BE2C (cell line): ENCODE measurements around the gene MYBL2.

ENCODE experiments used
- DNase-seq: peaks from one replicate; pipeline ENCODE4 v3.0.0-alpha.2; 2020
- H3K27me3 ChIP-seq: fragments of 250-450 bp; sonication (Bioruptor Pico); 2 replicates; pipeline ENCODE4 v1.5.1; 2020; ENCODE audit warnings: mild to moderate bottlenecking
- H3K36me3 ChIP-seq: fragments of 250-450 bp; sonication (Bioruptor Pico); 2 replicates; pipeline ENCODE4 v1.5.1; 2020; ENCODE audit warnings: mild to moderate bottlenecking
- H3K4me1 ChIP-seq: fragments of 250-450 bp; sonication (Bioruptor Pico); 2 replicates; pipeline ENCODE4 v1.5.1; 2020
- H3K4me3 ChIP-seq: 2 replicates; pipeline ENCODE4 v1.5.1; 2011; ENCODE audit warnings: low read depth, low read length
- H3K9me3 ChIP-seq: fragments of 250-450 bp; sonication (Bioruptor Pico); 2 replicates; pipeline ENCODE4 v1.5.1; 2020
- TF ChIP-seq, protein P1 (sequence below): IDR thresholded peaks from 2 replicates; pipeline ENCODE4 v1.5.1; 2012; ENCODE audit warnings: mild to moderate bottlenecking, low read depth, low read length

Gene MYBL2

DNA sequence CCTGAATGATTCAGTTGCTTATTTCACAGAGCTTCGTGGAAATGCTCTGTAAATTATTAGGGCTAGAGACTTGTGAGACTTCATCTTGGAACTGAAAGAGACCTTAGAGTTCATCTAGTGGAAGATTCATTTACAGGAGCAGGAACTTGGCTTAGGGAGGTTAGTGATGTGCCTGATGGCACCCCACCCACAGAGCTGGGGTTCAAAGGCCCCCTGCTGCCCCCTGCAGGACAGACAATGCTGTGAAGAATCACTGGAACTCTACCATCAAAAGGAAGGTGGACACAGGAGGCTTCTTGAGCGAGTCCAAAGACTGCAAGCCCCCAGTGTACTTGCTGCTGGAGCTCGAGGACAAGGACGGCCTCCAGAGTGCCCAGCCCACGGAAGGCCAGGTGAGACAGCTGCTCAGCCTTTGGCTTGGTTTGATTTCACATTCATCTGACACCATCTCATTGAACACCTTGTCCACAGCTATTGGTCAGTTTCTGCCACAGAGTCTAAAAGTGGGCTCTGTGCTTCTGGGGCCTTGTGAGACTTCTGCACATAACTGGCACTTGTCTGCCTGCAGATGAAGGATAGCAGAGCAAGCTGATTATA, 25.1 kb downstream of the MYBL2 start:
- Histone ChIP-seq H3K4me3 (no peak overlapping the region), H3K9me3 (no peaks in the 10 kb centered on the region), H3K4me1 (no peaks in the 10 kb centered on the region), H3K27me3 (no peaks in the 10 kb centered on the region), H3K36me3 (peaks cover 17% of the 10 kb centered on the region)
- TF ChIP-seq, protein P1, sequence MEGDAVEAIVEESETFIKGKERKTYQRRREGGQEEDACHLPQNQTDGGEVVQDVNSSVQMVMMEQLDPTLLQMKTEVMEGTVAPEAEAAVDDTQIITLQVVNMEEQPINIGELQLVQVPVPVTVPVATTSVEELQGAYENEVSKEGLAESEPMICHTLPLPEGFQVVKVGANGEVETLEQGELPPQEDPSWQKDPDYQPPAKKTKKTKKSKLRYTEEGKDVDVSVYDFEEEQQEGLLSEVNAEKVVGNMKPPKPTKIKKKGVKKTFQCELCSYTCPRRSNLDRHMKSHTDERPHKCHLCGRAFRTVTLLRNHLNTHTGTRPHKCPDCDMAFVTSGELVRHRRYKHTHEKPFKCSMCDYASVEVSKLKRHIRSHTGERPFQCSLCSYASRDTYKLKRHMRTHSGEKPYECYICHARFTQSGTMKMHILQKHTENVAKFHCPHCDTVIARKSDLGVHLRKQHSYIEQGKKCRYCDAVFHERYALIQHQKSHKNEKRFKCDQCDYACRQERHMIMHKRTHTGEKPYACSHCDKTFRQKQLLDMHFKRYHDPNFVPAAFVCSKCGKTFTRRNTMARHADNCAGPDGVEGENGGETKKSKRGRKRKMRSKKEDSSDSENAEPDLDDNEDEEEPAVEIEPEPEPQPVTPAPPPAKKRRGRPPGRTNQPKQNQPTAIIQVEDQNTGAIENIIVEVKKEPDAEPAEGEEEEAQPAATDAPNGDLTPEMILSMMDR, result peak; percentile 80
- DNase-seq, result peak; percentile 77

DNA sequence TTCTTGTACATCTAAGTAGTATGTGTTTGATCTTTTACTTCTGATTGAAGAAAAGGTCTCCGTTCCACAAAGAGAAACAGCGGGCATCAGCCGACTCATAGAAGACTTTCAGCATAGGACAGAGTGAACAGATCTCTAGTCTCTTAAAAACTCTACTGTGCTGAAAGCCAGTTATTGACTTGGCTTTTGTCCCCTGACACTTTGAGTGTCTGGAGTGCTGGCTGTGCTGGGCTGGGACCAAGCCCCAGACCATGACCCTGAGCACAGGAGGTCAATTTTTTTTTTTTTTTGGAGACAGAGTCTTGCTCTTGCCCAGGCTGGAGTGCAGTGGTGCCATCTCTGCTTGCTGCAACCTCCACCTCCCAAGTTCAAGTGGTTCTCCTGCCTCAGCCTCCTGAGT, 27.8 kb downstream of the MYBL2 start:
- Histone ChIP-seq H3K4me1 (no peaks in the 10 kb centered on the region), H3K4me3 (no peak overlapping the region), H3K36me3 (peaks cover 10% of the 10 kb centered on the region), H3K27me3 (no peaks in the 10 kb centered on the region), H3K9me3 (no peaks in the 10 kb centered on the region)
- no peak for DNase-seq
- TF ChIP-seq, protein P1, result no peak

DNA sequence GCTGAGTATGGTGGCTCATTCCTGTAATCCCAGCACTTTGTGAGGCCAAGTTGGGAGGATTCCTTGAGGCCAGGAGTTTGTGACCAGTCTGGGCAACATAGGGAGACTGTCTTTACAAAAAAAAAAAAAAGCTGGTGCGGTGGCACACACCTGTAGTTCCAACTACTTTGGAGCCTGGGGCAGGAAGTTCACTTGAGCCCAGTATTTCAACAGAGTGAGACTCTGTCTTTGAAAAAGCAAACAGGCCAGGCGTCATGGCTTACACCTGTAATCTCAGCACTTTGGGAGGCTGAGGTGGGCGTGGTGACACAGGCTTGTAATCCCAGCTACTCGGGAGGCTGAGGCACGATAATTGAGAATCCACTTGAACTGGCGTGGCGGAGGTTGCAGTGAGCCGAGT, 28.7 kb downstream of the MYBL2 start:
- no peak for DNase-seq
- H3K4me1 ChIP-seq, result no peaks in the 10 kb centered on the region
- peaks cover 18% of the 10 kb centered on the region for H3K36me3 ChIP-seq
- TF ChIP-seq, protein P1, result no peak
- H3K4me3 ChIP-seq, result no peak overlapping the region
- H3K27me3 ChIP-seq, result no peaks in the 10 kb centered on the region
- H3K9me3 ChIP-seq, result no peaks in the 10 kb centered on the region

DNA sequence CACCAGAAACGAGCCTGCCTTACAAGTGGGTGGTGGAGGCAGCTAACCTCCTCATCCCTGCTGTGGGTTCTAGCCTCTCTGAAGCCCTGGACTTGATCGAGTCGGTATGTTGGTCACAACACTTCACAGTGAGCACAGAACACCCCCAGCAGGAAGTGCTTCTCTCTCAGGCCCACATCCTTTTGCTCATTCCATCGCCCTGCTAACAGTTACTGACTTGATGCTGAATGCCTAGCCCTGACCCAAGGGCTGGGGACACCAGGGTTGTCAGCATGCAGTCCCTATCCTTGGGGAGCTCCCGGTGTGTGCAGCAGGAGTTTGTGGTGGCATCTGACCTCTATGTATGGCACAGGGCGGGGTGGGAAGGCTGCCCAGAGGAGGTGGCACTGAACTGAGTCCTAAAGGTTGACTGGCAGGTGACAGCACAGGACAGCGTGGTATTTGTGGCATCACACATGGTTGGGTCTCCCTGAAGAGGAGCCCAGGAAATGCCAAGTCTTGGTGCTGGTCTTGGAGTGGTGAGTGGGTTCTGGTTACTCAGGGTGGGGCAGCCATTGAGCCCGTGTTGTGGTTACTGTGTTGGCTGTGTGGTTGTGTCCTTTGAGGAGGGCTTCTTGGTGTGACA, 33.1 kb downstream of the MYBL2 start:
- DNase-seq, result no peak
- no peaks in the 10 kb centered on the region for H3K4me1 ChIP-seq
- no peak overlapping the region for H3K4me3 ChIP-seq
- TF ChIP-seq, protein P1, result no peak
- no peaks in the 10 kb centered on the region for H3K9me3 ChIP-seq
- H3K36me3 ChIP-seq, result peaks cover 42% of the 10 kb centered on the region
- H3K27me3 ChIP-seq, result no peaks in the 10 kb centered on the region

DNA sequence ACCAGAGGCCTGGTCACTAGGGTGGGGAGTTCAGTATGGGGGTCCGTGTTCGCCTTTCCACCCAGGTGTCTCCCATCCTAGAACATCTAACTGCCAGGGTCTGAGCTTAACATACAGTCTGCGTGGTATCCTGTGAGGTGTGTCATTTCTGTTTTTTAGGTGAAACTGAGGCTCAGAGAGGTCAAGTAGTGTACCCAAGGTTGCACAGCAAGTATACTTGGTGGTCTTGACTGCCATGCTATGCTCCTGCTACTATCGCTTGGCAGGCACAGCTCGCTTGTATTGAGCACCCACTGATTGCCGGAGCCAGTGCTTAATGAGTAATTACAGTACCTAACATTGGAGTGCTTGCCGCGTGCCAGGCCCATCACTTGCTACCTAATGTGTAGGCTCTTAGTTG, 33.7 kb downstream of the MYBL2 start:
- H3K9me3 ChIP-seq, result no peaks in the 10 kb centered on the region
- H3K4me1 ChIP-seq, result no peaks in the 10 kb centered on the region
- H3K27me3 ChIP-seq, result no peaks in the 10 kb centered on the region
- TF ChIP-seq, protein P1, result no peak
- H3K36me3 ChIP-seq, result peaks cover 45% of the 10 kb centered on the region
- no peak for DNase-seq
- H3K4me3 ChIP-seq, result no peak overlapping the region

DNA sequence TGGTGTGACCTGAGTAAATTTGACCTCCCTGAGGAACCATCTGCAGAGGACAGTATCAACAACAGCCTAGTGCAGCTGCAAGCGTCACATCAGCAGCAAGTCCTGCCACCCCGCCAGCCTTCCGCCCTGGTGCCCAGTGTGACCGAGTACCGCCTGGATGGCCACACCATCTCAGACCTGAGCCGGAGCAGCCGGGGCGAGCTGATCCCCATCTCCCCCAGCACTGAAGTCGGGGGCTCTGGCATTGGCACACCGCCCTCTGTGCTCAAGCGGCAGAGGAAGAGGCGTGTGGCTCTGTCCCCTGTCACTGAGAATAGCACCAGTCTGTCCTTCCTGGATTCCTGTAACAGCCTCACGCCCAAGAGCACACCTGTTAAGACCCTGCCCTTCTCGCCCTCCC, 35.6 kb downstream of the MYBL2 start:
- H3K36me3 ChIP-seq, result peaks cover 55% of the 10 kb centered on the region
- DNase-seq, result no peak

More for the DNA sequence above, 35.6 kb downstream of the MYBL2 start:
- no peaks in the 10 kb centered on the region for H3K4me1 ChIP-seq
- H3K27me3 ChIP-seq, result no peaks in the 10 kb centered on the region
- H3K9me3 ChIP-seq, result no peaks in the 10 kb centered on the region
- H3K4me3 ChIP-seq, result no peak overlapping the region
- TF ChIP-seq, protein P1, result no peak
